Gastroesophageal sphincter (tissue), 4 donors: Measurements from ENCODE around the gene PCDH15. TPM values are rescaled to one million over a fixed set of nuclear protein-coding genes. Genes with fewer than 3 reads are reported as not detected.

ENCODE experiments used
- ATAC-seq: fragments of 150-250 bp; one replicate; pipeline ENCODE4 v1.9.1; 2016; ENCODE audit warnings: mild to moderate bottlenecking, moderate library complexity
- H3K27ac ChIP-seq, 4 donors: fragments of 200-600 bp; sonication (generic) in 3 of 4; 1 replicate in 3 of 4; 2 replicates in 1 of 4; pipeline ENCODE4 v1.5.1; 2016 to 2019
- H3K27me3 ChIP-seq: fragments of 200-600 bp; sonication (generic); one replicate; pipeline ENCODE4 v1.5.1; 2019
- H3K36me3 ChIP-seq, 2 donors: fragments of 200-600 bp; sonication (generic); one replicate each; pipeline ENCODE4 v1.5.1; 2019; ENCODE audit warnings: control low read depth in 1 of 2
- H3K4me1 ChIP-seq, 3 donors: fragments of 200-600 bp; sonication (generic); 1 replicate in 2 of 3; 2 replicates in 1 of 3; pipeline ENCODE4 v1.5.1; 2016 to 2019; ENCODE audit warnings: control low read depth in 2 of 3
- H3K4me3 ChIP-seq, 2 donors: fragments of 200-600 bp; sonication (generic); one replicate each; pipeline ENCODE4 v1.5.1; 2019; ENCODE audit warnings: mild to moderate bottlenecking in 1 of 2, moderate library complexity in 1 of 2
- H3K9me3 ChIP-seq, 3 donors: fragments of 200-600 bp; sonication (generic); one replicate each; pipeline ENCODE4 v1.5.1; 2017 to 2019; ENCODE audit warnings: control low read depth in 2 of 3
- EP300 ChIP-seq: sonication (generic); formaldehyde crosslinking; IDR thresholded peaks from one replicate; pipeline ENCODE4 v1.6.1; 2017; ENCODE audit warnings: antibody characterized with exemption, mild to moderate bottlenecking
- POLR2A ChIP-seq, 2 donors: fragments of 450-650 bp; IDR thresholded peaks; one replicate each; pipeline ENCODE4 v1.6.1; 2017; ENCODE audit warnings: antibody characterized with exemption in 2 of 2, mild to moderate bottlenecking in 2 of 2, moderate library complexity in 1 of 2
- POLR2AphosphoS5 ChIP-seq: sonication (generic); formaldehyde crosslinking; IDR thresholded peaks from one replicate; pipeline ENCODE4 v1.6.1; 2017; ENCODE audit warnings: antibody characterized with exemption
- WGBS, 2 donors: methylation state at CpG; one replicate each; pipeline ENCODE4 v1.1.5; 2018; ENCODE audit warnings: low coverage in 1 of 2; 5-methylcytosine and 5-hydroxymethylcytosine counted together
- total RNA-seq, 4 donors: library from RNA; depleted of rRNA; stranded (reverse); fragments of >200 nt; gene quantifications; one replicate each; pipeline ENCODE4 v1.1.0, GENCODE V29; 2016
- TF ChIP-seq, protein P1 (sequence below), 4 experiments: fragments of 200-600 bp in 2 of 4; fragments of 450-650 bp in 2 of 4; sonication (generic) in 1 of 4; IDR thresholded peaks; one replicate each; pipeline ENCODE4 v1.5.1; 2017 to 2019; ENCODE audit warnings: antibody characterized with exemption in 4 of 4, mild to moderate bottlenecking in 2 of 4, moderate library complexity in 2 of 4

Gene PCDH15
- total RNA-seq, 4 donors from 2014 or later = 0.10 to 0.50 (median 0.27) TPM; not detected in 1

DNA sequence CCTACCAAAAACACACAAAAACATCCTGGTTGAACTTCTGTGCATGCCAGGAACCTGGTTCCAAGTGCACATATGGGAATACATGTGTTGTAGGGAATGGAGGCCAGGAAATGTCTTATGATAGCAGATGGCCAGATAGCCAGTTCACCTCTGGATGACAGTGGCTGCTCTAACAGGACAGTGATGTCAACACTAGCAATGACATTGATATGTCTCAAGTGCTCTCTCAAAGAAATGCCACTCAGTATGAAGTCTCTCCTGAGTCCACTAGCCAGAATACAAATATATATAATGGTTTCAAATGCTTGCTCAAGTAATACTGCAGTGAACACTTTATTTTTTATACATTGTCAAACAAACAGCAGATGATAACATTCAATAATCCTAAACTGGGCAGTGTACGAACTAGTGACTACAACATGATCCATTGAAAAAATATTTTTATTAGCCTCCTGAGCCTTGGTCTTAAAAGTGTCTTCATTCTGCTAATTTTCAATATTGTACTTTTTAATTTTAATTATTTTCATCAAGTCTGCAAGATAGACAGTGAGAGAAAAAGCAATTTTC is 26.0 kb upstream of the PCDH15 start:
- no peak for ATAC-seq

DNA sequence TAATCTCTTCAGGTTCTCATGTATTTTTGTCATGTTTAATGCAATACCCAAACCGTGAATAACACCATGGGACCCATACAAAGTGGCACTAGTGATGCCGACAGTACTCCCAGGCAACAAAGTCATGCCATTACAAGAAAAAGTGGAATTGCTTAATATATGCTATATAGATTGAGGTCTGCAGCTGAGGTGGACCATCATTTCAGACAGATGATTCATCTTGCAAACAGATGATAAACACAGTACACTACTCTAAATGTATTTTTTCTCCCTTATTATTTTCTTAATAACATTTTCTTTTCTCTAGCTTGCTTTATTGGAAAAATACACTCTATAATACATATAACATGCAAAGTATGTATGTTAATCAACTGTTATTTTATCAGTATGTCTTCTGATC is 14.6 kb upstream of the PCDH15 start:
- no peak for ATAC-seq
- Histone ChIP-seq H3K4me1 (no peaks in the 10 kb centered on the region), H3K4me3 (no peak overlapping the region), H3K9me3 (no peaks in the 10 kb centered on the region), H3K27me3 (no peaks in the 10 kb centered on the region), H3K27ac (no peak overlapping the region), H3K36me3 (no peaks in the 10 kb centered on the region)
- 100% methylated on average over 2 of the region's 2 CpGs for WGBS, 2 donors
- TF ChIP-seq EP300 (no peak), POLR2A (IDR thresholded peaks at IDR 0.05) (no peak)

More for the DNA sequence above, 26.0 kb upstream of the PCDH15 start:
- H3K4me3 ChIP-seq = no peak overlapping the region
- TF ChIP-seq POLR2AphosphoS5 (no peak), POLR2A (IDR thresholded peaks at IDR 0.05) (no peak), EP300 (no peak)
- TF ChIP-seq, protein P1, sequence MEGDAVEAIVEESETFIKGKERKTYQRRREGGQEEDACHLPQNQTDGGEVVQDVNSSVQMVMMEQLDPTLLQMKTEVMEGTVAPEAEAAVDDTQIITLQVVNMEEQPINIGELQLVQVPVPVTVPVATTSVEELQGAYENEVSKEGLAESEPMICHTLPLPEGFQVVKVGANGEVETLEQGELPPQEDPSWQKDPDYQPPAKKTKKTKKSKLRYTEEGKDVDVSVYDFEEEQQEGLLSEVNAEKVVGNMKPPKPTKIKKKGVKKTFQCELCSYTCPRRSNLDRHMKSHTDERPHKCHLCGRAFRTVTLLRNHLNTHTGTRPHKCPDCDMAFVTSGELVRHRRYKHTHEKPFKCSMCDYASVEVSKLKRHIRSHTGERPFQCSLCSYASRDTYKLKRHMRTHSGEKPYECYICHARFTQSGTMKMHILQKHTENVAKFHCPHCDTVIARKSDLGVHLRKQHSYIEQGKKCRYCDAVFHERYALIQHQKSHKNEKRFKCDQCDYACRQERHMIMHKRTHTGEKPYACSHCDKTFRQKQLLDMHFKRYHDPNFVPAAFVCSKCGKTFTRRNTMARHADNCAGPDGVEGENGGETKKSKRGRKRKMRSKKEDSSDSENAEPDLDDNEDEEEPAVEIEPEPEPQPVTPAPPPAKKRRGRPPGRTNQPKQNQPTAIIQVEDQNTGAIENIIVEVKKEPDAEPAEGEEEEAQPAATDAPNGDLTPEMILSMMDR (IDR thresholded peaks at IDR 0.05) = no peak
- H3K27me3 ChIP-seq = no peaks in the 10 kb centered on the region
- no peak overlapping the region for H3K27ac ChIP-seq
- H3K4me1 ChIP-seq = no peaks in the 10 kb centered on the region
- WGBS, 2 donors = 43 to 56% methylated on average over 1 of the region's 1 CpG
- no peaks in the 10 kb centered on the region for H3K9me3 ChIP-seq
- H3K36me3 ChIP-seq = no peaks in the 10 kb centered on the region

DNA sequence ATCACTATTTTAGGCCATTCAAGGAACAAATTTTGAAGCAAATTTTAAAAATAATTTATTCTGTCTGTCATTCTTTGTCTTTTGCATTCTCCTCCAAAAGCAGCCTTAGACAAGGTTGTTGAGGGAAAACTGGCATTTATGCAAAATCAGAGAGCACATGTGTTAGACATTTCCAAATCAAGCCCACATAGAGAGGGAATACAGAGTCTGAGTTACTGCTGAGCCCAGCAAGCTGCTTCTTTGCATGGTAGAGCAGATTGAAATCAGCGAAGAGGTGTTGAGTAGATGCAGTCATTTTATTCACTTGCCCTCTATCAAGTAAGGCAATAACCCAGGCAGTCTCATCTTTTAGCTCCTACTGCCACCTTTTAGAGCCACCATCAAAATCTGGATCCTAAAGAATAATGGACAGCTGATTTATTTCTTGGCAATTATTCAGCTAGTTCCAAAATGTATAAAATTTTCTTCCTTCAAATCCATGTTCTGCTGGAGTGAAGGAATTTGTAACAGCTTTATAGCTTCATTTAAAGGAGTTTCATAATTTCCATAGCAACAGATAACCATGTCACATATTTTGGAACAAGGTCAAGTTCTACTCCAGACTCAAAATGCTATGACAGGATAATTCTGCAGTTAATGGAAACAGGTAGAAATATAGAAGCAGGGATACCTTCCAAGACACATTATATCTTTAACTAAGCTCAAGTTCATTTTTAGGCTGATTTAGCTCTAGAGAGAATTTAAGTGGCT is 7.3 kb upstream of the PCDH15 start:
- Histone ChIP-seq H3K27ac (no peak overlapping the region), H3K4me1 (no peaks in the 10 kb centered on the region), H3K27me3 (no peaks in the 10 kb centered on the region), H3K9me3 (no peaks in the 10 kb centered on the region), H3K4me3 (no peak overlapping the region), H3K36me3 (no peaks in the 10 kb centered on the region)
- ATAC-seq = no peak
- TF ChIP-seq, protein P1 (IDR thresholded peaks at IDR 0.05) = no peak
- TF ChIP-seq POLR2A (IDR thresholded peaks at IDR 0.05) (no peak), POLR2AphosphoS5 (no peak), EP300 (no peak)
- 69 to 100% methylated on average over 1 of the region's 1 CpG for WGBS, 2 donors

DNA sequence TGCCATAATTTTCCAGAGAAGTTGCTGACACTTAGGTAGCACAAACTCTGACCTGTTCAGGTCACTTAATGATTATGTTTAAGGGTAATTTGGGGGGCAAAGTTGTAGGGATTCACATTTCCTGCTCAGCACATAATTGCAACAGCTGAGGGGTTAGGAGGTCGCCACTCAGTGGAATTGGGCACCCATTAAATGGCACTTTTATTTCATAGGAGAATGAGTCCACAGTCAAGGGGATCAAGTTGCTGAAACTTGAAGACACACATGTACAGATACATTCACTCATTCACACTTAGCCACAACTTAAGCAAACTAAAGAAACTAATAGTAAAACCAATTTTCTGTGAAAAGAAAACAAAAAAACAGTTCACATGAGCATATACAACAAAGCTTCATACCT is 1.5 kb downstream of the PCDH15 start:
- TF ChIP-seq POLR2AphosphoS5 = no peak
- TF ChIP-seq, protein P1 (IDR thresholded peaks at IDR 0.05) = no peak
- TF ChIP-seq POLR2A (IDR thresholded peaks at IDR 0.05) = no peak
- TF ChIP-seq EP300 = no peak
- Histone ChIP-seq H3K9me3 (no peaks in the 10 kb centered on the region), H3K4me1 (no peaks in the 10 kb centered on the region), H3K27me3 (no peaks in the 10 kb centered on the region), H3K4me3 (no peak overlapping the region), H3K36me3 (no peaks in the 10 kb centered on the region), H3K27ac (no peak overlapping the region)
- 71 to 78% methylated on average over 1 of the region's 1 CpG for WGBS, 2 donors
- no peak for ATAC-seq

DNA sequence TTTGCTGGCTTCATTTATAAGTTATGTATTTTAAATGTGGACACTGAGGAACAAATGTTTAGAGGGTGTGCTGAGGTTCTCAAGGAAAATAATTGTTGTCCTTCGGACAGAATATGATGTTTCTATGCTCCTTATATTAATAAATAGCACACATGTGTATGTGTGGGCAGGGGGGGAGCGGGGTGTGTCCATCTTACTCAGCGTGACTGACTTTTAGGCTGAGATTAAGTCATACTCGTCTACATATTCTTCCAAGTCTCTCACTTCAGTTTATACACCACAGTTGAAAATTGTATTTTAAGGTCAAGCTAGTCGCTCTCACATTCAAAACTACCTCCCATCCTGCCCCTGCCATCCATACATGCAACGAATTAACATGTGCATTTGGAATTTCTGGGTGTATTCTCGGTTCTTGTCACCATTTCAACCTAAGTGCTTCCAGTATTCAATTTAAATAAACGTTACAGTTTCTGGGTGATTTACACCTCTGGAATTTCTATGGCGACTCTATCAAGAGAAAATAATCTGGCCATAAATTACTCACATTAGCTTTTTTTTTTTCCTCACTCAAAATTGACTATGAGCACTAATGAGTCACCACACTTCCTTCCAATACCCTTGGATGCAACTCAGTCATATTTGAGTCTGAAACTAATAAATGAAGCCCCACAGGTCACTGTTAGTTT is 3.3 kb downstream of the PCDH15 start:
- Histone ChIP-seq H3K27ac (no peak overlapping the region), H3K4me3 (no peak overlapping the region), H3K9me3 (no peaks in the 10 kb centered on the region), H3K36me3 (no peaks in the 10 kb centered on the region), H3K27me3 (no peaks in the 10 kb centered on the region), H3K4me1 (no peaks in the 10 kb centered on the region)
- TF ChIP-seq POLR2A (IDR thresholded peaks at IDR 0.05) (no peak), POLR2AphosphoS5 (no peak), EP300 (no peak)
- TF ChIP-seq, protein P1 (IDR thresholded peaks at IDR 0.05) = no peak
- no peak for ATAC-seq
- 57 to 65% methylated on average over 8 to 9 of the region's 9 CpGs for WGBS, 2 donors
